Stimulated activated naive CD8-positive, alpha-beta T cell treated with anti-CD3 and anti-CD28 coated beads, Interleukin-15, Interleukin-2, amounts not matched to agents 100 ng/mL and 50 ng/mL, for 24 hours (primary cell): ENCODE data around the gene FASN.

Experiments
- H3K27ac Mint-ChIP-seq: one replicate; pipeline ENCODE4 v1.8.0; 2021; ENCODE audit warnings: mild to moderate bottlenecking, mixed read lengths
- H3K27me3 Mint-ChIP-seq: one replicate; pipeline ENCODE4 v1.8.0; 2021; ENCODE audit warnings: mixed read lengths
- H3K36me3 Mint-ChIP-seq: one replicate; pipeline ENCODE4 v1.8.0; 2021; ENCODE audit warnings: low read depth, mixed read lengths
- H3K4me1 Mint-ChIP-seq: one replicate; pipeline ENCODE4 v1.8.0; 2021; ENCODE audit warnings: low read depth, mixed read lengths
- H3K4me3 Mint-ChIP-seq: one replicate; pipeline ENCODE4 v1.8.0; 2021; ENCODE audit warnings: mild to moderate bottlenecking, mixed read lengths
- H3K9me3 Mint-ChIP-seq: one replicate; pipeline ENCODE4 v1.8.0; 2021; ENCODE audit warnings: mixed read lengths

Gene FASN

DNA sequence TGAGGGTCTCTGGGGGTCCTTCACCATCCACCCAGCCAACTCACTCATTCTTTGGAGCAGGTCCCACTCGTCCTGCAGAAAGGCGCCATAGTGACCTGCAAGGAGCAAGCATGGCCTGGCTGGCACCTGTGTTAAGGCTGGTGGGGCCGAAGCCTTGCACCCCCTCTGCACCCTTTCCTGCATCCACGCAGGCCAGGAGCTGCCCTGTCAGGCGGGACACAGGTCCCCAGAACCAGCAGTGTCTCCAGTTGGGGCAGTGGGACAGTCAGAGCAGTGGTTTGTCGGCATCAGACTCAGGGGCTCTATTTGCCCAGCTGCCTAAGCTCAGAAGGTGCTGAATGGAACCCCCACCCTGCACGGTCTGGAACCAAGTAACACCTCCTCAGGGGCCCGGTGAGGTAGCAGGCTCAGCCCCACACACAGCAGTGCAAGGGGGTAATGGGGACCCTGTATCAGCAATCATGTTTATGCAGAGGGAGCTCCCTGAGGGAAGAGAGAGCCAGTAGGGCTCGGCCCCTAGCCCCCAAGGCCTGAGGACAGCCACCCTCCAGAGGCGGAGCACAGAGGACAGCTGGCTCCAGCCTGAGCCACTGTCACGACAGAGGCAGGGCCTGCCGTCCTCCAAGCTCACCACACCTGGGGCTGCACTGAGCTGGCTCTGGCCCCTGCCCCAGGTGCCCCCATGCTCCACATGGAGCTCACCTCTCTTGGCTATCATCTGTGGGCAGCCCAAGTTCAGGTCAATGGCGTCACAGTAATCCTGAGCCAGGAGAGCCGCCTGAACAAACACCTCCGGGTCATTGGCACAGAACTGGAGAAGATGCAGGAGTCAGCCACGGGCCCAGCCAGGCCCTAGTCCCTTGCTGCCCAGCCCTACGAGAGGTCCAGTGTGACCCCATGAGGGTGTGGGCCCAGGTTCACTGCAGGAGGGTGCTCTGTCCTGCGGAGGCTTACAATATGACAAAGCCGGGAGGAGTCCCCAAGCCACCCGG is 34.3 kb downstream of the FASN start:
- Mint-ChIP-seq H3K36me3 (peaks cover 3% of the 10 kb centered on the region), H3K4me1 (peaks cover 16% of the 10 kb centered on the region), H3K27ac (peak overlapping the region; percentile 31), H3K4me3 (peak overlapping the region; percentile 80), H3K27me3 (no peaks in the 10 kb centered on the region), H3K9me3 (no peaks in the 10 kb centered on the region)

DNA sequence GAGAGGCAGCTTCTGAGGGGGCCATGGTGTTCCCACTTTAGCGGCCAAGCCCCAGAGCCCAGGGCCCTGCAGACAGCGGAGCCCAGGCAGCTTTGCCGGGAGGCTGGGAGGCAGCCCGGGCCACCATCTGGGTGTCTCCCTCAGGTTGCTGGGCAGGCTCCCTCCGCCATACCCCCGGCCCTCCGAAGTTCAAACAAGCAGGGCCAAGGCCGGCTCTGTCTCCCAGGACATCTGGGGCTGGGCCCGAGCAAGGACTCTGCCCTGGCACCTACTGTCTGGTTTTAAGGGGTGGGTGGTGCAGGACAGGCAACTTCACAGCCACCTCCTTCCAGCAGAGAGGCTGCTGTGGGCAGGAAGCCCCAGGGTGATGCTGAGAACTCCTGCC is 35.1 kb downstream of the FASN start:
- no peaks in the 10 kb centered on the region for H3K27me3 Mint-ChIP-seq
- H3K27ac Mint-ChIP-seq = no peak overlapping the region
- H3K36me3 Mint-ChIP-seq = peaks cover 3% of the 10 kb centered on the region
- H3K4me3 Mint-ChIP-seq = no peak overlapping the region
- H3K4me1 Mint-ChIP-seq = peaks cover 16% of the 10 kb centered on the region
- no peaks in the 10 kb centered on the region for H3K9me3 Mint-ChIP-seq

DNA sequence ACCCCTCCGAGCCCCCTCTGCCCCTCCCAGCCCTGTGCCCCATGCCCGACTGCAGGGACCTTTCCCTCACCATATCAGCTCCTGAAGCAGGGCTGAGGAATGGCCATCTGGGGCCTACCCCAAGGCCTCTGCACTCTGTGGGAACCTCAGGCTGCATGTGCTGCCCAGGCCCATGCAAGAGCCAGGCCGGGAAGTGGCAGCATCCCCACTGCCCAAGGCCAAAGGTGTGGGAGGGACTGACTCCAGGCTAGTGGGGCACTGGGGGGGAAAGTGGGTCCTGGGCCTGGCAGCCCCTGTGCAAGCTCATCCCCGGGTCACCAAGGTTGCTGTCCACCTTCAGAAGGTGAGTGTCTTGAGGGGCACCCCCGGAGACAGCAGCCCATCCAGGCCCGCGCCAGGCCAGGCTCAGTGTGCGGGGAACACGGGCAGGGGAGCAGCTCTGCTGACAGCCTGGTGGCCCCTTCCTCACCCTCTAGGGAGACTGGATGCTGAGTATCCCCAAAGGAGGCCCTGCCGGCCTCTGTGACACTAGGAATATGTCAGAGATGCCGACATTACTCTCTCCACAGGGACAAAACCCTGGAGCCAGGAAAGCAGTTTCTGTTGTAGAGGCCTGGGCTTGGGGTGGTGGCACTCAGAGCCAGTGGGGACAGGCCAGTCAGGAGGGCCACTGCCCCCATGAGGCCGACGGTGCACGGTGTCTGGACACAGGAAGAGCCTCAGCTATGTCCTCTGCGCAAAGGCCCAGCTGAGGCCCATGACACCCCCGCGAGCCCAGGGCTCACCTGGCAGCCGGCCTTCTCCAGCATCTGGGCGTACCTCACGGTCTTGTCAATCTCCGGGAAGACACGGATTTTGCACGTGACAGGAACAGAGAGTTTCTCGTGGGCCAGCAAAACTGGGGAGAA is 35.7 kb downstream of the FASN start:
- Mint-ChIP-seq H3K4me3 (no peak overlapping the region), H3K4me1 (peaks cover 16% of the 10 kb centered on the region), H3K27me3 (no peaks in the 10 kb centered on the region), H3K9me3 (no peaks in the 10 kb centered on the region), H3K36me3 (peaks cover 3% of the 10 kb centered on the region), H3K27ac (no peak overlapping the region)

GRCh38 chr17:82061047-82061925 is 36.8 kb downstream of the FASN start:
- no peaks in the 10 kb centered on the region for H3K9me3 Mint-ChIP-seq
- no peak overlapping the region for H3K4me3 Mint-ChIP-seq
- no peak overlapping the region for H3K27ac Mint-ChIP-seq
- peaks cover 12% of the 10 kb centered on the region for H3K4me1 Mint-ChIP-seq
- H3K36me3 Mint-ChIP-seq = peaks cover 3% of the 10 kb centered on the region
- H3K27me3 Mint-ChIP-seq = no peaks in the 10 kb centered on the region

DNA sequence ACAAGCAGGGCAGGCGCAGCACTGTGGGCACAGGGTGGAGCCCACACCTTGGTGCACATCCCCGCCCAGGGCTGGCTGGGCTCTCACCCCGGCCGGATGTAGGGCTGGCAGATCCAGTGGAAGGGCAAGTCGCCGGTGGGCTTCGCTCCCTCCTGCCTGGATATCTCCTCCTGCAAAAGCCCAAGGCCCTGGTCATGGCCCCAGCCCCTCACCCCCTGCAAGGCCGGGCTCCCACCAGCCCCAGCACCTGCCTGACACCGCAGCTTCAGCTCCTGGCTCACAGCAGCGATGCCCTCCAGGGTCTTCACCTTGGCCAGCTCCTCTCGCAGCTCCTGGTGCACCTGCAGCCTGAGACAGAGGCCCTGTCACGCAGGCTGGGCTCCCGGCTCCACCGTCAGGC is 37.4 kb downstream of the FASN start:
- peaks cover 3% of the 10 kb centered on the region for H3K36me3 Mint-ChIP-seq
- peaks cover 9% of the 10 kb centered on the region for H3K4me1 Mint-ChIP-seq
- no peak overlapping the region for H3K4me3 Mint-ChIP-seq
- no peak overlapping the region for H3K27ac Mint-ChIP-seq
- H3K9me3 Mint-ChIP-seq = no peaks in the 10 kb centered on the region
- H3K27me3 Mint-ChIP-seq = no peaks in the 10 kb centered on the region

GRCh38 chr17:82060001-82060380 is 38.0 kb downstream of the FASN start:
- Mint-ChIP-seq H3K4me1 (peaks cover 9% of the 10 kb centered on the region), H3K27me3 (no peaks in the 10 kb centered on the region), H3K36me3 (peaks cover 5% of the 10 kb centered on the region), H3K9me3 (no peaks in the 10 kb centered on the region), H3K27ac (no peak overlapping the region), H3K4me3 (no peak overlapping the region)

GRCh38 chr17:82059272-82060000 is 38.6 kb downstream of the FASN start:
- H3K4me1 Mint-ChIP-seq = peaks cover 8% of the 10 kb centered on the region
- peaks cover 7% of the 10 kb centered on the region for H3K36me3 Mint-ChIP-seq
- H3K4me3 Mint-ChIP-seq = no peak overlapping the region
- H3K27me3 Mint-ChIP-seq = no peaks in the 10 kb centered on the region
- H3K27ac Mint-ChIP-seq = no peak overlapping the region
- H3K9me3 Mint-ChIP-seq = no peaks in the 10 kb centered on the region

- Mint-ChIP-seq H3K27ac (no peak overlapping the region), H3K27me3 (no peaks in the 10 kb centered on the region), H3K4me1 (peaks cover 2% of the 10 kb centered on the region), H3K9me3 (no peaks in the 10 kb centered on the region), H3K36me3 (peaks cover 7% of the 10 kb centered on the region), H3K4me3 (no peak overlapping the region)
These were observed 39.2 kb downstream of the FASN start for GRCh38 chr17:82058855-82059249.

- Mint-ChIP-seq H3K4me3 (no peak overlapping the region), H3K4me1 (peaks cover 3% of the 10 kb centered on the region), H3K9me3 (no peaks in the 10 kb centered on the region), H3K27ac (no peak overlapping the region), H3K36me3 (peaks cover 7% of the 10 kb centered on the region), H3K27me3 (no peaks in the 10 kb centered on the region)
These were observed 39.7 kb downstream of the FASN start for GRCh38 chr17:82058230-82058854.

GRCh38 chr17:82056729-82057621 is 41.1 kb downstream of the FASN start:
- Mint-ChIP-seq H3K4me3 (no peak overlapping the region), H3K9me3 (no peaks in the 10 kb centered on the region), H3K27me3 (no peaks in the 10 kb centered on the region), H3K27ac (no peak overlapping the region), H3K4me1 (peaks cover 11% of the 10 kb centered on the region), H3K36me3 (peaks cover 7% of the 10 kb centered on the region)

DNA sequence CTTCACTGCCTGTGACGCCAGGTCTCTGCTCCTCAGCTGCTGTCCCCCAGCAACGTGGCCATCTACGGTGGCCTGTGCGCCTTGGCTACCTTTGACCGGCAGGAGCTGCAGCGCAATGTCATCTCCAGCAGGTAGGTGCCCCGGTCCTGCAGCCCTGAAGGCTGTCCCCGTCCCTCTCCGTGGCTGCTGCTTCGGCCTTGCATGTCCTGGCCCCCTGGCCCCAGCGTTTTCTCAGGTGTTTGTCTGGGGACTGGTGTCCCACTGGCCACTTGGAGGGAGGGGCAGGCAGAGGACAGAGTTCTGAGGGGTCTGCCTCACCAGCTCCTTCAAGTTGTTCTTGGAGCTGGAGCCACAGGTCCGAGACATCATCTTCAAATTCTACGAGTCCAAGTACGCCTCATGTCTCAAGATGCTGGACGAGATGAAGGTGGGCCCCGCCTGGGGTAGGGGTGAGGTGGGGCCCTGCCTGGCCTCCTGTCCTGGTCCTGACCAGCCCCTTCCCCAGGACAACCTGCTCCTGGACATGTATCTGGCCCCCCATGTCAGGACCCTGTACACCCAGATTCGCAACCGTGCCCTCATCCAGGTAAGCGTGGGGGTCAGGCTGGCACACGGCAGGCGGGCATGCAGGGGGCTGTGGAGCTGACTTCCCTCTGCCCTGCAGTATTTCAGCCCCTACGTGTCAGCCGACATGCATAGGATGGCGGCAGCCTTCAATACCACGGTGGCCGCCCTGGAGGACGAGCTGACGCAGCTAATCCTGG is 41.9 kb downstream of the FASN start:
- Mint-ChIP-seq H3K27me3 (no peaks in the 10 kb centered on the region), H3K4me3 (no peak overlapping the region), H3K9me3 (no peaks in the 10 kb centered on the region), H3K36me3 (peaks cover 7% of the 10 kb centered on the region), H3K27ac (no peak overlapping the region), H3K4me1 (peaks cover 11% of the 10 kb centered on the region)
